Activated gamma-delta T cell treated with anti-CD3 and anti-CD28 coated beads, Interleukin-2, amount 50 U/mL, for 16 hours (primary cell): ENCODE results near the gene TECPR1.
"Not testable (repeated sequence)": the region's sequence is repeated elsewhere in the genome, so short reads cannot be mapped to it uniquely, and the experiment has no call there.

ENCODE experiments used
- DNase-seq: peaks from one replicate; pipeline ENCODE4 v3.0.0-alpha.2; 2020; ENCODE audit warnings: low read depth

TECPR1 gene

GRCh38 chr7:98224701-98225181, 27.3 kb downstream of the TECPR1 start:
- no peak for DNase-seq

- no peak for DNase-seq
Observed at GRCh38 chr7:98223898-98224700, 27.9 kb downstream of the TECPR1 start.

DNA sequence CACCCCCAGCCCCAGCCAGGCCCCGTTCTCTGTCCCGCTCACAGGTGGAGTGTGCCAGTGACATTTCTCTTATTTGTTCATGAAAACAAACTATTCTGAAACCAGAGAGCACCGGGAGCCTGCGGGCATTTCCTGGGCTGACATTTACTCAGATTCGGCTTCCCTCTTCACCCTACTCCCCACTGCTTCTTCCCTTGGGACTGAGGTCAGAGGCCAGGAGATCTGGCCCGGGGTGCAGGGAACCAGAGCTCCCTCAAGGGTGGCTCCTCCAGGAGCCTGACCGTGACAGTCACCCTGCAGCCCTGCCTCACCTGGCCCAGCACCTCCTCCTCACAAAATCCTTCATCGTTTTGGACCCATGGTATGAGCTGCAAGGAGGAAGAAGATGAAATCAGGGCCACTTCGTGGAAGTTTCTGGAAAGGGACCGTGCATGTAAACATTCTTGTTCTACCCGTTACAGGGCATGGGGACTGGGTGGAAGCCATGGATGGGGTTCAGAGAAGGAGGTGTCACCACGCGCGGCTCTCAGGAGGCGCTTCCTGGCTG, 28.6 kb downstream of the TECPR1 start:
- no peak for DNase-seq

DNA sequence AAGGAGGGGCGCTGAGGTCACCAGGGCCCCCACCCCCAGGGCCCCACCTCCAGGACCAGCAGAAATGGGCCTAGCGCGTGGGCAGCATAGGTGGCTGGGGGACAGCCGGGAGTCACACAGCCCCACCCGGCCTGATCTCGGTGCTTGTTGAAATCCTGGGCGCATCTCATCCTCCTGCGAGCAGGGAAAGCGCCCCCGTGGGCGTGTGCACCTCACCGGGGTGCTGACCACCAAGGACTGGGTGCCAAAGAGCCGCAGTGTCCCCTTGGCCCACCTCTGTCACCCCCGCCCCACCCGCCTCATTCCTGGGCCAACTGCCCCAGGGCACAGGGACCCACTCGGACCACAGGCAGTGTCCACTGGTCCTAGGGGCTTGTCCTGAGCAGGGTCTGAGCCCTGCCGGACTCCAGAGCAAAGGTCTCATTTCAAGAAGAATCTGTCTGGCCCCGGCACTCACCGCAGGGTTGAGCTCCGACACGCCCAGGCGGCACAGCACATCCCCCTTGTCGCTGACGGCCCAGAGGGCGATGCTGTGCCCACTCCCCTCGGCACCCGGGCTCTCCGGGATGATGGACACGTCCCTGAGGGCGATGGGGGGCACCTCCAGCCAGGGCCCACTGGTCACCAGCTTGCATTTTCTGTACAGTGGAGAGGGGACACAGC, 29.4 kb downstream of the TECPR1 start:
- DNase-seq = no peak

DNA sequence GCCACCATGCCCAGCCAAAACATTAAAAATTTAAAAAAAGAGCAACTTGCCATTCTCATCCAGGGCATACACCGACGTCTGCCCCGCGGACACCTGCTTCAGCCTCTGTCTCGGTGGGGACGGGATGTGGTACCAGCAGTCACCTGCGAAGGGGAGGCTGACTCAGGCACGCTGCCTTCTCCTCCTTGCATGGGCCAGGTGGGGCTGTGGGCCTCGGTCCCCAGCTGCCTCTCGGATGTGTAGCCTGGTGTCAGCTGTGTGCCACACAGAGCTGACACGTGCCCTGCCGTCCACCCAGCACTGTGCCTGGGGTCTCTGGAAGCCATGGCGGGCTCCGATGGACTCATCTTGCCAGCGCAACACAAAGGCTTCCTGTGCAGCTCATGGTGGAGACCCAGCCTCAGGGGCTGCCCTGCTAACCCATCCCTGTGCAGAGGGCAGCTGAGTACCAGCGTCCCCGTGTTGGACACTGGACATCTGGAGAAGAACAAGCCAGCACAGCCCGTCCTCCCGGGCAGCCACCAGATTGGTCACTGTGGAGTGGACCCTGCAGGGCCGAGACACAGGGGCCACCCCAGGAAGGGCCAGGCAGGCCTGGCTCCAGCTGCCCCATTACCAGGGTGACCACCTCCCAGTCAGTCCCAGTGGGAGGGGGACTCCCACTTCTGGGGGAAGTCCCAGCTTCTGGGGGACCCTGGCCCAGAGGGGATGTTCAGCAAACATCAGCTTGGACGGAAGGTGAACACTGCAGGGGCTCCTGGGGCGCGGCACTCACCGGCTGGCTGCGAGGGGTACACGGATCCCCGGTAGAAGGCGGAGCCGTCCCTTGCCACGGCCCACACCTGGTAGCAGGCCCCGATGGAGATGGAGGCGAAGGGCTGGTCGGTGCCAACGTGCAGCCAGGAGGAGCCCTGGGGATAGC, 30.2 kb downstream of the TECPR1 start:
- DNase-seq = no peak

- DNase-seq = not testable (repeated sequence)
Observed at GRCh38 chr7:98219382-98219781, 32.6 kb downstream of the TECPR1 start.

DNA sequence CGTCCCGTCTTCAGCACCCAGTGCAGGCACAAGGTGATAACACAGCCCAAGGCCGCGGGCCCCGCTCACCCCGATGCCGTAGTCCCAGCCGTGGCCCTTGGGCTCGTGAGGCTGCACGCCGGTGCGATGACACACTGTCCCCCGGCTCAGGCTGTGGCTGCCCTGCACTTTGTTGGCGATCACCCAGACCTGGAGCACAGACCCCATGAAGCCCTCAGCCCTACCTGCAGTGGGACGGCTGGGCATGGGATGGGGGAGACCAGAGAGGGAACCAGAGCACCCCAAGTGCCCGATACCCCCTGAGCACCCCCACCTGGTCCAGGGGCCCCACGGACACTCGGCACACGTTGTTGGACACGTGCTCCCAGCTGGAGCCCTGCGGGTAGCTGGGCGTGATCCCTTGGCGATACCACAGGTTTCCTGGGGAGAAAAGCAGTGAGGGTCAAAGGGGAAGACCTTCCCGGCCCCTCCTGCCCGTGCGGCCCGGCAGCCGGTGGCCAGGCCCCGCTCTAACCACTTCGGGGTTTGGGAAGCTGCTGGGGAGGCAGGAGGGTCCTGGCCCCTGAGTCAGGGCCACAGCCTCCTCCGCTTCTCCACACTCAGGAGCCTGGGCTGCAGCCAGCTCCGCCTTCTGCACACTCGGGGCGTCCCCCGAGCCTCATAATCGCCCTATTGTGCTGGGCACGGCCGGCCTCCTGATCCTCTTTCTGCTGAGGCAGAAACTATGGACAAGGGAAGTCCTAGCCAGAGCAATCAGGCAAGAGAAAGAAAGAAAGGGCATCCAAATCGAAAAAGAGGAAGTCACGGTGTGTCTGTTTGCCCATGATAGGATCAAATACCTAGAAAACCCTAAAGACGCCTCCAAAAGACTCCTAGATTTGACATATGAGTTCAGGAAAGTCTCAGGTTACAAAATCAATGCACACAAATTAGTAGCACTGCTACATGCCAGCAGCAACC, 34.1 kb downstream of the TECPR1 start:
- DNase-seq = no peak

DNA sequence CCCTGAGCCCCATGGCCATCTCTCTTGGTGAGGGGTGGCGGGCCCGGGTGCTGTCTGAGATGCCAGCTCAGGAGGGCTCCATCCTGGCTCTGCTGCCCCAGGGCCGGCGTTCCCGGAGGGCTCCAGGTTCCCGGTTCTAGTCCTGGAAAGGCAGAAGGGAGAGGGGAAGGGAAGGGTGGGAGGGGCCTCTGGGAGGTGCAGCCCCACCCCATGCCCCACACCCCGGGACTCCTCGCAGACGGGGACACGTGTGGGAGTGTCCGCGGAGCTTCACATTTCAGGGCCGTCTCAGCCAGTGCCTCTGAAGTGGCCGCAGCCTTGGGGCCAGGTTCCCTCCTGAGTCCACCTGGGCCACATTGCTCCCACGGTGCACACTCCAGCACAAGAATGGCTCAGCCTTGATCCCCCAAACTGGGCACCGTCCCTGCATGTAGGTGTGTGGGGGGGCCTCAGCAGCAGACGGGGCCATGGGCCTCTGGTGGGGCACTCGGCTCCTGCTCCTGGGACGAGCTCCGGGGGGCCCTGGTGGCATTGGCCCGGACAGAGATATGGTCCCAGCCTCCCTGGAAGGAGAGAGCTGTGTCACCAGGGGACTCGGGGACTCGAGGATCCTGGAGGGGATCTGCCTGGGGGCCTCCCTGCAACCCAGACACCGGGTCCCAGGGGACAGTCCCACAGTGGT, 35.0 kb downstream of the TECPR1 start:
- DNase-seq = no peak

DNA sequence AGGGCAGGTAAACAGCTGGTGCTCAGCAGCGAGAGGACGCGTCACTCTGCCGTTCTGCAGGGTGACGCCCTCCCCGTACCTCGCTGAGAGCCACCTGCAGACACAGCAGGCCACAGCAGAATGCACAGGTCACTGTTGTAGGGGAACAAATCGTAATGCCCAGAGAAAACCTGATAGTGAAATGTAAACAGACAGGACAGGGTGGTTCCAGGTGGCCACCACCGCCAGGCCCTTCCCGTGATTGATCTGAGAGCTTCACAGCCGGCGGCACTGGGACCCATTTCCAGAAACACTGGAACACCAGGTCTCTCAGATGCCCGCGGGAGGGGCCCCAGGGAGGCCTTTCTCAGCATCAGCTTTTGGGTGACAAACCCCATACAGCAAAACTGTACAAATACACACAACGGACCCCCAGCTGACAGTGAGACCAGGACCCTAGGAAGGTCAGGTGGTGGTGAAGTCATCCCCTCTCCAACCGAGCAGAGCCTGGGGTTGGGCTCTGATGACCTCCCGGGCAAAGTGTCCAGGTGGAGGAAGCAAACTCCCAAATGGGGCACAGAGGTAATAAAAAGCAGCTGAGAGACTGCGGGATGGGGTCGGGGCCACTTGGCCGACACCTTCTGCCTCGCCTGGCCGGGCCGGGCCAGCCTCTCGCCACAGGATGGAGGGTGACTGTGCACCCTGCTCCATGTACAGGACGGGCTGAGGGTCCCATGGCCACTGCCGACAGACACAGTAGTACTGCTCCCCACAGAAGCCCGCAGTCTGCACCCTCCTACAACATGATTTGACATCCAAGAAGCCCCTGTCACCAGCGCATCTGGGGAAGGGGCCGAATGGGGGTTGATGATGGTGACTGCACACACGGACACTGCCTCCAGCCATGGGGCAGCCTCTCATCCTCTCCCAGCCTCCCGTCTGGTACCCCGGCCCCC, 36.2 kb downstream of the TECPR1 start:
- DNase-seq = no peak

DNA sequence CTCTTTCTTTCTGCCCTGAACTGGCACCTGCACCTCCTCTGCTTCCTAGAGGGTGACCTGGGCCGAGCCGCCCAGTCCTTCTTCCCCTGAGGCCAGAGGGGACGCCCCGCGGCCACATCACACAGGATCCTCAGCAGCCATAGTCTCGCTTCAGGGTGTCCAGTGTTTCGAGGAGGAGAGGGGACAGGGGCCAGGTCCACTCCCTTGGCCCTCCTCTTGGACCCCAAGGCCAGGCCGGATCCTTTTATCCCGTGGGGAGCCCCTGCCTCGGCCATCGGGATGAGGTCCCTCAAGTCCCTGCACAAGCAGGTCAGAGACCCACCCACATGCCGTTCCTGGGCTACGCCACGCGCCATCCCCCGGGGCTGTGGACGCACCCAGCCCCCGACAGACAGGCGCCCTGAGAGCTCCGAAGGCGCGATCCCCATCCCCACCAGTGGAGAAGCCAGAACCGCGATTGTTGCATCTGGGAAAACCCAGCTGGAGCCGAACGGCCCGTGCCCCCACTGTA, 37.2 kb downstream of the TECPR1 start:
- DNase-seq = no peak

- no peak for DNase-seq
Observed at GRCh38 chr7:98213888-98214810, 37.9 kb downstream of the TECPR1 start.

GRCh38 chr7:98213296-98213887, 38.6 kb downstream of the TECPR1 start:
- DNase-seq = no peak

- no peak for DNase-seq
Observed at GRCh38 chr7:98212532-98213041, 39.4 kb downstream of the TECPR1 start.

DNA sequence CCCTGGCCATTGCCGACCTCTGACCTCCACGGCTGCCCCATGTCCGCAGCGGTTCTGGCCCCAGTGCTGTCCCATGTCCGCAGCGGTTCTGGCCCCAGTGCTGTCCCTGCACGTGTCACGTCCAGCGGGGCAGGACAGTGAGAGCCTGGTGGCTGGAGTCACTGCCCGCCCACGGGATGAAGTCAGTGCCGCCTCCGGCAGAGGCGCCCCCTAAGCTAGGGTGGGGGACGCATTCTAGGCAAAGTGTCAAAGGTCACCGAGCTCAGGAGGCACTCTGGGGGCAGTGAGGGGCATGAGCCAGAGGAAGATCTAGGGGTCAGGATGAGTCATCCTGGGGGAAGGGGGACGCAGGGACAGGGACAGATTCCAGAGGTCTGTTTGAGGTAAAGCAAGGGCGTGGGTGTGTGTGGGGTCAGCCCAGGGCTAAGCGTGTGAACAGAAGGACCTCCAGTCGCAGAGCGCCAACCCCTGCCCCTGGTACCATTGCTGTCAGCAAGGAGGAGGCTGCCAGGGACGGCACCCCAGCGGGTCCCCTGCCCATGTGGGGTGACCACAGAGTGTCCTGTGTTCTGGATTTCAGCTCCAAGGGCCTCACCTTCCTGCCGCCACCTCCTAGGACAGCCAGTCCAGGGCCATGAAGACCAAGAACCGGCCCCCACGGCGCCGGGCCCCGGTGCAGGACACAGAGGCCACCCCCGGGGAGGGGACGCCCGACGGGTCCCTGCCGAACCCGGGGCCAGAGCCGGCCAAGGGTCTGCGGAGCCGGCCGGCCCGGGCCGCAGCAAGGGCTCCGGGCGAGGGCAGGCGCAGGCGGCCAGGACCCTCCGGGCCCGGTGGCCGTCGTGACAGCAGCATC, 40.1 kb downstream of the TECPR1 start:
- no peak for DNase-seq

- no peak for DNase-seq
Observed at GRCh38 chr7:98211221-98211675, 40.8 kb downstream of the TECPR1 start, which contains the start of gene BHLHA15. Gene BHLHA15 (plus strand): TSS chr7:98211439. CDS start chr7:98212310, 871 bp downstream.
